Stimulated activated naive CD8-positive, alpha-beta T cell treated with anti-CD3 and anti-CD28 coated beads, Interleukin-15, amount 100 ng/mL, for 72 hours (primary cell): ENCODE data around the gene SLC35E2B.
"Not testable (repeated sequence)": the region's sequence is repeated elsewhere in the genome, so short reads cannot be mapped to it uniquely, and the experiment has no call there.

Experiments
- ATAC-seq: fragments of 150-1000 bp; cut with Tn5 transposase; 2 replicates; pipeline ENCODE4 v1.10.0; 2021; ENCODE audit warnings: mild to moderate bottlenecking, moderate library complexity
- DNase-seq, 2 donors: peaks; one replicate each; pipeline ENCODE4 v3.0.0; 2021 to 2022
- H3K27ac Mint-ChIP-seq, 2 donors: one replicate each; pipeline ENCODE4 v1.8.0; 2022; ENCODE audit warnings: mild to moderate bottlenecking in 2 of 2, mixed read lengths in 2 of 2, moderate library complexity in 2 of 2
- H3K27me3 Mint-ChIP-seq: one replicate; pipeline ENCODE4 v1.8.0; 2022; ENCODE audit warnings: mixed read lengths
- H3K4me1 Mint-ChIP-seq: one replicate; pipeline ENCODE4 v1.8.0; 2022; ENCODE audit warnings: mild to moderate bottlenecking, mixed read lengths
- H3K4me3 Mint-ChIP-seq, 2 donors: one replicate each; pipeline ENCODE4 v1.8.0; 2022; ENCODE audit warnings: mild to moderate bottlenecking in 2 of 2, mixed read lengths in 2 of 2, moderate library complexity in 1 of 2
- H3K9me3 Mint-ChIP-seq, 2 donors: one replicate each; pipeline ENCODE4 v1.8.0; 2022; ENCODE audit warnings: mixed read lengths in 2 of 2

Gene SLC35E2B

DNA sequence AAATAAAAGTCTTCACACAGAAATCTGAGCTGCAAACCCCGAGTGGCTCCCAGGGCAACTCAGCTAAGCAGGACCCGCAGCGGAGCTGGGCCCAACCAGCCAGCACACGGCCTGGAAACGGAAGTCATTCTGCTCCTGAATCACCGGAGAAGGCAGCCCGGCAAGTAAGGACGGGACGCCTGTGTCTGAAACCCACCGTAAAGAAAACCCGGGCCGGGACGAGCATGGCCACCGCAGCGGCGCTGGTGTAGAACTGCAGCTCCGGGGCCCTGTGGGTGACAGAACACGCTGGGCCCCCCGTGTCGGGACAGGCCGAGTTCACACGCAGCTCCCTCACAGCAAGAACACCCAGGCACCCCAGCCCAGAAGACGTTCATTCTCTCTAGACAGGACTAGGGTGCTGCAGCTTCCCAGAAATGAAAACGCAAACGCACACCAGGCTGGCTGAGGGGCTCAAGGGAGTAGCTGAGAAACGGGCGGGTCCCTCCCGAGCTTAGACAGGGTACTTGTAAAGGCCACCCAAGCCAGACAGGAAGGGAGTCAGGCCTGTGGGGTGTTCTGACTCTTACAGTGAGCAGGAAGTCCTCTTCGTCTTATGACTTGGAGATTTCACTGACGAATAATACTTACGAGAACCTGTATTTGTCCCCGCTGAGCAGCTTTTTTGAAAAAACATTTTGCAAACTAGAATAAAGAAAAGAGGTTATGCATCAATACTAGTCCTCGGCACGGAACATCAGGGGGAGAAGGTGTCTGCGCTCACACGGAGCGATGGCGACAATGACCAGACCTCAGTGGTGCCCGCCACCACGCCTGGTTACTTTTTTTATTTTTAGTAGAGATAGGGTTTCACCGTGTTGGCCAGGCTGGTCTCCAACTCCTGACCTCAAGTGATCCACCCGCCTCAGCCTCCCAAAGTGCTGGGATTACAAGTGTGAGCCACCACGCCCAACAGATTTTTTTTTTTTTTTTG, 22.8 kb downstream of the SLC35E2B start:
- Mint-ChIP-seq H3K4me3 (no peak overlapping the region), H3K27me3 (no peaks in the 10 kb centered on the region), H3K27ac (no peak overlapping the region), H3K9me3 (no peaks in the 10 kb centered on the region), H3K4me1 (peaks cover 4% of the 10 kb centered on the region)
- DNase-seq: no peak
- ATAC-seq: no peak

DNA sequence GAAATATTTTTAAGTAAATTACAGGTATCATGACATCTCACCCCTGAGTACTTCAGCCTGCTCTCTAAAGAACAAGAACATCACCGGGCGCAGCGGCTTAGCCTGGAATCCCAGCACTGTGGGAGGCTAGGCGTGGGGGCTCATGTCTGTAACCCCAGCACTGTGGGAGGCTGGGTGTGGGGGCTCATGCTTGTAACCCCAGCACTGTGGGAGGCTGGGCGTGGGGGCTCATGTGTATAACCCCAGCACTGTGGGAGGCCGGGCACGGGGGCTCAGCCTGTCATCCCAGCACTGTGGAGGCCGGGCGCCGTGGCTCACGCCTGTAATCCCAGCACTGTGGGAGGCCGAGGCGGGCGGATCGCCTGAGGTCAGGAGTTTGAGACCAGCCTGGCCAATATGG, 26.1 kb downstream of the SLC35E2B start:
- Mint-ChIP-seq H3K4me1 (no peaks in the 10 kb centered on the region), H3K27ac (no peak overlapping the region), H3K9me3 (no peaks in the 10 kb centered on the region), H3K27me3 (no peaks in the 10 kb centered on the region), H3K4me3 (no peak overlapping the region)
- DNase-seq: no peak
- ATAC-seq: no peak

DNA sequence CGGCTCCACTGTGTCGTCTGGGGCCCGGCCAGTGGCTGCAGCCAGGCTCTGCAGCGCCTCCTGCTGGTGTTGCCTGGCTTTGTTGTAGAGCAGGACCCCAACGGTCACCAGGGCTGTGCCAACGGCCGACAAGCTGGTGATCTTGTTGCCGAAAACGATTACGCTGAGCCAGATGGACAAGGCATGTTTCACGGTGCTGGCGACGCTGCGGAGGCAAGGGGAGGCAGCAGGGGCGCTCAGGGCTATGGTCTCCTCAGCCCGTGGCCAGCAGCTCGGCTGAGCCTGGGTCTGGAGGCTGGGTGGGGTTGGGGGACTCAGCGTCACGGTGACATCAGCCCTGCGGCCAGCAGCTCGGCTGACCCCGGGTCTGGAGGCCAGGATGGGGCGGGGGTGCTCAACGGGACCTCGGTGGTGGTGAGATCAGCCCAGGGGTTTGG, 26.8 kb downstream of the SLC35E2B start:
- Mint-ChIP-seq H3K9me3 (no peaks in the 10 kb centered on the region), H3K4me3 (no peak overlapping the region), H3K4me1 (no peaks in the 10 kb centered on the region), H3K27me3 (no peaks in the 10 kb centered on the region), H3K27ac (no peak overlapping the region)
- ATAC-seq (no peak), DNase-seq (peak in 1 of 2 donors; percentile 21)

DNA sequence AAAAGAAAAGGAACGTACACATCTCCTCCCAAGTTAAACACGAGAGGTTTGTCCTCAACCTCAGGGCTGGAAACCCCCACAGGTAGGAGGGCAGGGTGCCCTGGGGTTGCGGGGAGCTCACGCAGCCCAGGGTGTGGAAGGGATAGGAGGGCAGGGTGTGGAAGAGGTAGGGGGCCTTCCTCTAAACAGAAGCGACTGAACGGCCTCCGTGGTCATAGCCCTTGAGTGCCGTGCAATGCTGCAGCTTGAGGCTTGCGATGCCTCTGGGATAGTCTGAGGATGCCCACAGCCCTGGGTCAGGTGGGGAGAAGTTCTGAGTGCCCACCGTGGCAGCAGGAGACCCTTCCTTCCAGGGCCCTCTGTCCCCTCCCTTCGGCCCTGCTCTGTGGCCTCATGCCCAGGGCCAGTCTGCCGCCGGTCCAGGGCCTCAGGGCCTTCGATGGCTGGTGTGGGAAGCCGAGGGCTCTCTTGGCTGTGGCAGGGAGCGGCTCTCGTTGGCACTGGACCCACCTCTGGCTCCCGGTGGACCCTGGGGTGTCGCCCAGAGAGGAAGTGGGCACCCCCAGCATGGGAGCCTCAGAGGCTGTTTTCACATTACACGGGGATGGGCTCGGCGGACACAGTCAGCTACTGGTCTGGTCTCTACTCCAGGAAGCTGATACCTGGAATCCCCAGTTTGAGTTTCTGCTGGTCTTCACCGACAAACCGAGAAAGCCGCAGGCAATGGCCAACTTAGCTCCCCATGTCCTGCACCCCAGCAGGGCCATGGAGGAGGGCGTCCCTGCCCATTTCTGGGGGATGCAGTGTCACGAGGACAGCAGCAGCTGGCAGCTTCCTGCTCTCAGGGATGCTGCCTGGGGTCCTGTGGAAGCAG, 27.4 kb downstream of the SLC35E2B start:
- H3K4me1 Mint-ChIP-seq: no peaks in the 10 kb centered on the region
- DNase-seq (no peak), ATAC-seq (no peak)
- H3K27ac Mint-ChIP-seq: no peak overlapping the region
- no peaks in the 10 kb centered on the region for H3K27me3 Mint-ChIP-seq
- no peak overlapping the region for H3K4me3 Mint-ChIP-seq
- H3K9me3 Mint-ChIP-seq: no peaks in the 10 kb centered on the region

DNA sequence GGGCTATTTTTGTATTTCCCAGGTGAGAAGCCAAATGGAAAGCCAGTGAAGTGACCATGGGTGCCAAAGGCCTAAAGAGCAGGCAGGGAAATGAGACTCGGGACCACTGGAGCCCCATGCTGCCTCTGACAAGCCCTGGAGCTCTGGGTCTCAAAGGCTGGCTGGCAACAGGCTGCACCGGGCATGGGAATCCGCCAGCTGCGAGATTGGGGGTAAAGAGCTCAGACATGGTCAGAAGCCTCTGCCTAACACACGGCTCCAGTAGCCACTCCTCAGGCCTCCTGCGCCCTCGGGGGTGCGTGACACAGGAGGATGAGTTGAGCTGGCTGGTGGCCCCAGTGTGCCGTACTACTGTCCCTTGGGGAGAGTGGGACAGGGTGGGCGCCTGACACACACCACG, 28.3 kb downstream of the SLC35E2B start:
- not testable (repeated sequence) for H3K27ac Mint-ChIP-seq, H3K4me3 Mint-ChIP-seq, H3K4me1 Mint-ChIP-seq, H3K27me3 Mint-ChIP-seq, ATAC-seq, DNase-seq, H3K9me3 Mint-ChIP-seq

DNA sequence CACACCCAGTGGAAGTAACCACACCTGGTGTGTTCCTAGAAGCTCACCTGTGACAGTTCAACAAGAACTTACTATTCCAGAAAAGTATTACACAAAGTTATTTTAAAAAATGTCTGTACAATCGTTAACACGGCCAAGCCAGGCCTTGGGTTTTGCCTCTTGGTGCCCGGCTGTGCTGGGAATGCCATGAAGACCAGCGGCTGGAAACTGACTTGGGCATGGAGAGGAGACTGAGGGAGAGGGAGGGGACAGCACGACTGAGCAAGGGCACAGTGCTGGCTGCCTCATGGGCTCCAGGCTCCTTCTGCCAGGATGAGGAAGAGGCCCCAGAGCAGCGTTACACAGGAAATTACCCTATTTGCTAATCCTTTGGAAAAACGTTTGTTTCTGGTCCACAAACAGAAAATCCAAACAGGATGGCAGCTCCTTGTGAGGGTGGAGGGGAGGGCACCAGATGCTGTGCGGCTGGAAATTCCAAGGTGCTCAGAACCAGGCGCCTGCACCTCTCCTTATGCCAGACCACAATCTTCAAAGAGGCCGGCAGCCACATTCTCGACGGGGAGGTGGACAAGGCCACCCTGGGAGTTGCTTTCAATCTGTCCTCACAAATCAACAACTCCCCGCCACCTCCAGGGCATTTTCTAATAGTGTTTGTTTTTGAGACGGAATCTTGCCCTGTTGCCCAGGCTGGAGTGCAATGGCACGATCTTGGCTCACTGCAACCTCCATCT, 29.6 kb downstream of the SLC35E2B start:
- H3K9me3 Mint-ChIP-seq, H3K4me3 Mint-ChIP-seq, DNase-seq, H3K27ac Mint-ChIP-seq, H3K4me1 Mint-ChIP-seq, ATAC-seq, H3K27me3 Mint-ChIP-seq: not testable (repeated sequence)

DNA sequence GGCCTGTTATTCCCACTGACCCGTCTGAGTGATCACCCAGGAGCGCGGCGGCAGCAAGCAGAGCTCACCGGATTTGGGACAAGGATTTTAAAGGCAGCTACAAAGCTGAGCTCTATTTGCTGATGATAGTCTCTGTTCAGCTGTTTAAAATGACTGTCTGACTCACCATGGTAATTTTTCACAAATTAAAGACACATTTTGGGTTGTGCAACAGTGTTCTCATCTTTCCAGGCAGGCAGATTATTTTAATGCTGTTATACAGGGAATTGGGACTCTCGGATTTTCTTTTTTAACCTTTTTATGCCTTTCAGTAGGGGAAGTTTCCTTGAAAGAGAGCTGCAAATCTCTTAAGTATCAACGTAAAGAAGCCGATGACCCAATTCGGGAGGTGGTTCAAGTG, 30.2 kb downstream of the SLC35E2B start:
- ATAC-seq, H3K4me1 Mint-ChIP-seq, DNase-seq, H3K4me3 Mint-ChIP-seq, H3K27me3 Mint-ChIP-seq, H3K9me3 Mint-ChIP-seq, H3K27ac Mint-ChIP-seq: not testable (repeated sequence)

DNA sequence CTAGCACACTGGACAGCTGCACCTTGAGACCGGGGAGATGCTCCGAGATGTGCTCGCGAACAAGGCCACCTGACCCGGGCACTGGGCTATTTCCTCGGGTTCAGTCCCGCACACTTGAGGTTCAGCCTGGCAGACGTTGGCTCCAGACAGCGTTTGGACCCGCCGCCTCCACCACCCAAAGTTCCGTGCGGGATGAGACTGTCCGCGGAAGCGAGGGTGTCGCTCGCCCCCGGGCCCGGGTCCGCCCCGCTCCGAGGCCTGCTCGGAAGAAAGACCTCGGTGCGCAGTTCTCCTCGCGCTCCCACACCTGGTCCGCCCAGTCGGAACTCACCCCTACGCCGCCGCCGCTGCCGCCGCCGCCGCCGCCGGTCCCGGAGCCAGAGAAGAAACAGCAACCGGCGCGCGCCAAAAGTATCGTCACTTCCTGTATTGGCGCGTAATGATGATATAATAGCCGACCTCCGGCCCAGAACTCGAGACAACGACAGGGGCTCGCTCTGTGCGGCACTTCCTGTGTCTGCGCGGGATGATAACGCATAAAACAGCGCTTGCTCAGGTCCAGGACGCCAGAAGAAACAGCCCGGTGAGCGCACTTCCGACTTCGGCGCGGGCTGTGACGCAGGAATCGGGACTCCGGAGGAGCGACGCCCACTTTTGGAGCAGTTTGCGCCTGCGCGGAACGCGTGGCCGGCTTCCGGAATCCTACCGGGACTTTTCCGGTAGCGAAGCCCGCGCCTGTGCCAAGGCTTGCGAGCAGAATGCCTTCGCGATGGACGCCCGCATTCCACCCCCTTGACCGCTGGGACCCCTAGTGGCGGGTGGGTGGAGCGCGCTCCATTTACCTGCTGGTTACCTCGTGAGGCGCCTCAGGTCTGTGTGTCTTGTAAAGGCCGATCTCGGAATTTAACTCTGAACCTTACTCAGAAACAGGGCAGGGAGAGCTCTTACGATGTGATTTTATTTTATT, 33.7 kb downstream of the SLC35E2B start, which contains the start of gene CDK11B:
CDK11B (minus strand) TSS at position 422 of the 967 bp plus-strand sequence. CDS start 1,519 bp downstream, outside the sequence.
- DNase-seq: peak; percentile 95 to 98
- peak; percentile 98 for ATAC-seq
- not testable (repeated sequence) for H3K4me1 Mint-ChIP-seq, H3K9me3 Mint-ChIP-seq, H3K27me3 Mint-ChIP-seq
- Mint-ChIP-seq H3K4me3 (peak within 1 kb of the TSS; percentile 93 to 94), H3K27ac (peak within 1 kb of the TSS; percentile 98 to 99)

DNA sequence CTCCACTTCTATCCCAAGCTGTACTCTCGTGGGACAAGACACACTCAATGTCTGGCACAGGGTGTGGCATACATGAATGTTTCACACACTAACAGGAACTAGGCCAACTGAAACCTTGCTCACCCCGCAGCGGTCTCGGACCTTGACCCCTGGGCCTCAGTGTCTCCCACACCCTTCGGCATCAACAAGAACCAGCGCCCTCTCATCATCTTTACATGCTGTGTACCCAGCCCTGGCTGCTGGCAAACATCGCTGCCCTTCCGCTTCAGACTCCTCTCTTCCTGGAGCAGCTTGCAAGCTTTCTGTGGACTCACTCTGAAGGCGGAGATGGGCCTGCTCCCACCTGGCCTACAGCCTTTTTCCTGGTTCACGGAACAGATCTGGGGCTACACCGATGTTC, 44.3 kb downstream of the SLC35E2B start:
- H3K4me3 Mint-ChIP-seq, ATAC-seq, DNase-seq, H3K9me3 Mint-ChIP-seq, H3K4me1 Mint-ChIP-seq, H3K27ac Mint-ChIP-seq, H3K27me3 Mint-ChIP-seq: not testable (repeated sequence)

DNA sequence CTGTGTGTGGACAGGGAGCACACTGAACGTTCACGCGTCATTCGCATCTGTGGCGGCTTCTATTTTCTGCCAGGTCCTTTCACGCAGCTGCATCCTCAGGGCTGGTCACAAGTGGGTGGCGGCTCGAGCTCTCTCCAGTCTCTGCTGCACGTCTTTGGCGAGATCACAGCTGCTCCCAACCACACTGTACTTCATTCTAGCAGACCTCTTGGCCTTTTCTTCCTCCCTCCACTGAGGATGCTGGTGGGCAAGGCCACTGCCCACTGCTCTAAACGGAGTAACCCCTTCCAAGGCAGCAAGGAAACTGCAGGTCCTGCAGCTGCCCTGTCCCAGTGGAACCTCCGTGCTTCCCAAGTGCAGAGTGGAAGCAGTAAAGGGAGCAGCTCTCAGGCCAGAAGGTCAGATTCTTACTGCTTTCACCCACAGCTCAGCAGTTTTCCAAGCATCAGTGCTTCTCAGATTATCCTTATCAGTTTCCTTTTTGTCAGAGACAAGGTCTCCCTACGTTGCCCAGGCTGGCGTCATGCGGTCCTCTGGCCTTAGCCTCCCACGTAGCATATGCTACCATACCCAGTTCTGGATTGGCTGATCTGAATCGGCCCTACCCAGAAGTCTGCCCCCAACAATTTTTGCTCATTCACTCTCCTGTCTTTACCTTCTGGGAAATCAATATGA, 44.9 kb downstream of the SLC35E2B start:
- not testable (repeated sequence) for H3K4me1 Mint-ChIP-seq, ATAC-seq, H3K9me3 Mint-ChIP-seq, H3K27me3 Mint-ChIP-seq, H3K4me3 Mint-ChIP-seq, DNase-seq
- H3K27ac Mint-ChIP-seq: peak overlapping the region in 1 of 2 donors; percentile 14

DNA sequence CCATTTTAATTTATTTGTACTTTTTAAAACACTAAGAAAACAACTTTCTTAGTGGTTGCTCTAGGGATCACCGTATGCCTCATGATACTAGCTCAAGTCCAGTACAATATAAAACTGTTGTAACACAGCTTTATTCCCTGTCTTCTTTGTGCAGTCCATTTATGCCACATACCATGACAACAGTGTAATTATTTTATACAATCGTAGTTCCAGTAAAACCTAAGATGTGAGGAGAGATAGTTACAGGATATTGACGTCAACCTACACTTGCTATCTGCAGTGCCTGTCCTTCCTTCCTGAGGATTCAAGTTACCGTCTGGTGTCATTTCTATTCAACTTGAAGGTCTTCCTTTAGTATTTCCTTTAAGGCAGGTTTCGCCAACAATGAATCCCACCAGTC, 46.3 kb downstream of the SLC35E2B start:
- not testable (repeated sequence) for H3K9me3 Mint-ChIP-seq, DNase-seq, ATAC-seq, H3K4me3 Mint-ChIP-seq, H3K4me1 Mint-ChIP-seq, H3K27ac Mint-ChIP-seq, H3K27me3 Mint-ChIP-seq

DNA sequence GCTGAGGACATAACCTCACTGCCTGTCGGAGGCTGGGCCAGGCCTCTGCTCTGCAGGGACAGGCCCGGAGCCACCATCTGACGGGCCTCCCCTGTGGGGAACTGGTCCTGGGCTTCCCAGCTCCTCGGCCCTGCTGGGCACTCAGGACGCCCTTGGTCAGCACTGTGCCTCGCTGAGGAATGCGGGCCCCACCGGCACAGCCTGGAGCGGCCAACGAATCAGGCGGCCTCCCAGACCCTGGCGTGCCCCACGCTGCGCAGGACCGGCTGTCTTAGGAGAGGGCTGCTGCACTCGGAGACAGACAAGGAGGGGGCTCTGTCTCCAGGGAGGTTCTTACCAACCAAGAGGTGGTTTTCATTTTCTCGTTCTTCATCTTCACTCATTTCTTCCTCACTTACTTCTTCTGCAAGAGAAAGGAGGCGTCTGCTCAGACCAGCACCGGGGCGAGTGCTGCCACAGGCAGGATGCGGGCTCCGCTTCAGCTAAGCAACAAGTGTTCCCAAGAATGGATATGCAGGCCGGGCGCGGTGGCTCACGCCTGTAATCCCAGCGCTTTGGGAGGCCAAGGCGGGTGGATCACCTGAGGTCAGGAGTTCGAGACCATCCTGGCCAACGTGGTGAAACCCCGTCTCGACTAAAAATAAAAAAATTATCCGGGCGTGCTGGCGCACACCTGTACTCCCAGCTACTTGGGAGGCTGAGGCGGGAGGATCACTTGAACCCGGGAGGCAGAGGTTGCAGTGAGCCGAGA, 51.7 kb downstream of the SLC35E2B start:
- DNase-seq, H3K27ac Mint-ChIP-seq, H3K4me1 Mint-ChIP-seq, H3K27me3 Mint-ChIP-seq, H3K4me3 Mint-ChIP-seq, H3K9me3 Mint-ChIP-seq, ATAC-seq: not testable (repeated sequence)

DNA sequence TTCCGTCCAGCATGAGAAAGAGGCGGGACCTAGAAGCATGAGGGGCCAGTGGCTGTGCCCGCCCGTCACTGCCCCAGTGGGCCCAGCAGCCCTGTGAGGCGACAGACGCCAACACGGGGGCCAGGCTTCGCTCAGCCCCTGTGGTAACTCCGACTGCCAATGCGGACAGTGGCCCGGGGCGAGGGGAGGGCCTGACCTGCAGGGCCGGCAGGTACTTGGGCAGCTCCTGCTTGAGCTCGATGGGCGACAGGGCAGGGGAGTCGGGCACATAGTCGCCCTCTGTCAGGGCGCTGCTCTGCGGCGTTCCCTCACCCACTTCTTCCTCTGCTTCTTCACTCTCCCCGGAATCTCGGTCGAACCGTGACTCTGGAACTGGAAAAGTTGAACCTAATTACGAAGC, 52.5 kb downstream of the SLC35E2B start:
- H3K4me3 Mint-ChIP-seq, H3K27me3 Mint-ChIP-seq, DNase-seq, ATAC-seq, H3K4me1 Mint-ChIP-seq, H3K9me3 Mint-ChIP-seq: not testable (repeated sequence)
- peak overlapping the region in 1 of 2 donors; percentile 12 for H3K27ac Mint-ChIP-seq
